HG02970 (cell line): ENCODE measurements around the gene SSUH2.
"Not testable (repeated sequence)": the region's sequence is repeated elsewhere in the genome, so short reads cannot be mapped to it uniquely, and the experiment has no call there.

ENCODE experiments used
- ATAC-seq: cut with Tn5 transposase; IDR thresholded peaks from one replicate; pipeline ENCODE4 v1.9.1; 2021; ENCODE audit warnings: mild to moderate bottlenecking, moderate library complexity, moderate number of reproducible peaks; ENCODE audit not compliant: unreplicated experiment, low FRiP score

SSUH2 gene

GRCh38 chr3:8660175-8661118 is 15.8 kb upstream of the SSUH2 start:
- ATAC-seq = no peak

GRCh38 chr3:8659242-8659641 is 14.6 kb upstream of the SSUH2 start:
- ATAC-seq = no peak

GRCh38 chr3:8658306-8659212 is 14.0 kb upstream of the SSUH2 start:
- ATAC-seq = peak; percentile 66

- ATAC-seq = peak; percentile 38
Observed at GRCh38 chr3:8657804-8658305, 13.3 kb upstream of the SSUH2 start.

- ATAC-seq = no peak
Observed at GRCh38 chr3:8656240-8656639, 11.6 kb upstream of the SSUH2 start.

- no peak for ATAC-seq
Observed at GRCh38 chr3:8655387-8655835, 10.8 kb upstream of the SSUH2 start.

- not testable (repeated sequence) for ATAC-seq
Observed at GRCh38 chr3:8654572-8655329, 10.2 kb upstream of the SSUH2 start.

GRCh38 chr3:8653800-8654408 is 9.3 kb upstream of the SSUH2 start:
- ATAC-seq = no peak

GRCh38 chr3:8652324-8652987 is 7.9 kb upstream of the SSUH2 start:
- no peak for ATAC-seq

- no peak for ATAC-seq
Observed at GRCh38 chr3:8651418-8652323, 7.1 kb upstream of the SSUH2 start.

- no peak for ATAC-seq
Observed at GRCh38 chr3:8650583-8651416, 6.2 kb upstream of the SSUH2 start.

- no peak for ATAC-seq
Observed at GRCh38 chr3:8649757-8650156, 5.2 kb upstream of the SSUH2 start.

- ATAC-seq = no peak
Observed at GRCh38 chr3:8648909-8649741, 4.5 kb upstream of the SSUH2 start.

GRCh38 chr3:8647137-8647985 is 2.8 kb upstream of the SSUH2 start:
- no peak for ATAC-seq

GRCh38 chr3:8646313-8646938 is 1.8 kb upstream of the SSUH2 start:
- no peak for ATAC-seq
